GM18520 (cell line): ENCODE data around the gene OSMR.
"Not testable (repeated sequence)": the region's sequence is repeated elsewhere in the genome, so short reads cannot be mapped to it uniquely, and the experiment has no call there.

Experiments used
- ATAC-seq: cut with Tn5 transposase; IDR thresholded peaks from one replicate; pipeline ENCODE4 v1.9.1; 2021; ENCODE audit not compliant: unreplicated experiment

The OSMR gene

DNA sequence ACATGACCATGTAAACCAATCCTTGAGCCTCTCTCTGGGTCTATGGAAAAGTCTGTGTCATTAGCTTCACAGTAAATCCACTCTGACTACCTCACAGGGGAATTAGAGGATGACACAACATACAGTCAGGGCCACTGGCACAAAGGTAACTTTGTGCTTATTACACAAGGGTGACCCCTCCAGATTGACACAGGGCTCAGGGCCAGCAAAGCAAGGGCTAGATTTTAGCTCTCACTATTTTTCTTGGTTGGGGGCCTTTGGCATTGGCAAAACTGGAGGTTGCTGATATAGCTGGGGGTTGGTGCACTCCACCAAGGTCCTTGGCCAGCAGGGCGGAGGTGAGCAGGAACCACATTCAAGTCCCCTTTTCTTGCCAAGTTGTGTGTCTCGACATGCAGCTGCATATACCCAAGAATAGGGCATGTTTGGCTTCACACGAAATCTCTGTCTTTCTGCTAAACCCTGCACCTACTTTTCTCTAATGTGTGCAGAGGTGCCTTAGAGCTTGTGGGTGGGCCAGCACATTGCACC, 15.2 kb upstream of the OSMR start:
- ATAC-seq: no peak

DNA sequence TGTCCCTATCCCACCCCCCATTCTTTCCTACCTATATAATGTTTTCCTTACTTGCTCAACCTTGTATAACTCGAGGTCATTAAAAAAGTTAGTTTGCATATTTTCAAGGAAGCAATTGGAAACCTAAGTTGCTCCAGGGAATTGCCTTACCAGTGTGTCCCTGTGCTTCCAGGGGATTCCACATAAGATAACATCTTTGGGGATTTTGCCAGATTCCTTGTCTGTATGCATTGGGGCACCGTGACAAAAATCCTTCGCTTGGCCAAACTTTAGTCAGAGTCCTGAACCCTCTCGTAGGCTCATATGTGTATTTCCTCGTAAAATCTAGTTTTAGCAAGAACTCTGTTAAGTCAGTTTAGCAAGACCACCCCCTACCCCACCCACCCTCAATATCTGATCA, 14.7 kb upstream of the OSMR start:
- ATAC-seq: no peak

DNA sequence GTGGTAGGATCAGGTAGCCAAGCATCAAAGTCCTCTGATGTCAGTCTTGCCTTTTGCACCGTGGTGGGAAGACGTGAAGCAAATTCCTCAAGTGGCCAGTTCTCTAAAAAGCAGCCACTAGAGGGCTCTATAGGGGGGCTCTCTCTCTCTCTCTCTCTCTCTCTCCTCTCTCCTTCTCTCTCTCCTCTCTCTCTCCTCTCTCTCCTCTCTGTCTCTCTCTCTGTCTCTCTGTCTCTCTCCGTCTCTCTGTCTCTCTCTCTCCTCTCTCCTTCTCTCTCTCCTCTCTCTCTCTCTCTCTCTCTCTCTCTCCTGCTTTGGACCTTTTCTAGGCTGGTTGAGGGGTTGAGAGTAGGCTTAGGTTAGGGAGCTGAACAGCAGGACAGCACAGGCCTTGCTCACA, 13.9 kb upstream of the OSMR start:
- no peak for ATAC-seq

DNA sequence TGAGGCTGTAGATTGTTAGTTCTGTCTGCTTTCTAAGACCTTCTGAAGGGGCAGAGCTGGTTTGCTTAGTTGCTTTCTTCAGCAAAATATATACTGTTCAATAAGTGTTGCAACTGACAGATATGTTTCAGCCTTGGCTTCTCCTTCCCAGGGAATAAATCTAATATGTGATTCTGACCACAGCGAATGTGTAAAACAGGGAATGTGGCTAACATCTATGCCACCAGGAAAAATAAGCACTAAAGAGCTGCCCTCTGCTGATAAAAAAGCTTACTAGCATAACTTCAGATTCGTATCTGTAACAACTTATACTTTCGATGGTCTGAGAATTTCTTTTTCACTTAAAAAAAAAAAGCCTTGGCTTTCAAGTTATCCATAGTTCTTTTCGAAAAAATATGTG, 13.0 kb upstream of the OSMR start:
- no peak for ATAC-seq

DNA sequence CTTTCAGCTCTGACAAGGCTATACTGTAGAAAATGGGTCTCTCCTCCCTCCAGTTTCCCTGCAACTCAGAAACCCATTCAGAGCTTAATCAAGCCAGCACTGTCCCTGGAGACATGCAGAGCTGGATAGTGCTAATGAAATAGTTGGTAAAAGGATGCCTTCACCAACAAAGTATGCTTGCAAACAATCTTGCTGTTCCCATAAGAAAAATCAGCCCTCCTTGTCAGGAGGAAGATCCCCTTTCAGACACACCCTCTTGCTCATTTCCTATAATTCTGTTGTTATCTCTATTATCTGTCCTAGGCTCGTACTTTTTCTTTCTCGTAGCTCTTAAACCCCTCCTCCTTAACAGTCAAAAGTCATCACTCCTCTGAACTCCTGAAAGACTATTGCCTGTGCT, 9.9 kb upstream of the OSMR start:
- no peak for ATAC-seq

DNA sequence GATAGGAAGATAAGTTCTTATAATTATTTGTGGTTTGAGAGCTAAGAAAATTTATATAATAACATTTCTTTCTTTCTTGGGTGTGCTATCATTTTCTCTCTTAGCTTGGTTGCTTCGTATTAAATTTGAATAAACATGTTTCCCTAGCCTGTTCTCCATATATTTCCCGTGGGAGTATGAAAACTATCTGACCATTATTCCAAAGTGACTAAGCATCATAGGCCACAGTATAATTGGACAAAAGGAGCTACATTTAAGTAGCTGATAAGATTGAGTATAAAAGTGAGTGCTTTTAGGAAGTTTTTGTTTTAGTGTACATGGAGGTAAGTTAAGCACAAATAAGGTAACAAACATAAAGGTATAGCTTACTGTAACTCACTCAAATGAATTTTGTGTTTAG, 8.4 kb upstream of the OSMR start:
- no peak for ATAC-seq

DNA sequence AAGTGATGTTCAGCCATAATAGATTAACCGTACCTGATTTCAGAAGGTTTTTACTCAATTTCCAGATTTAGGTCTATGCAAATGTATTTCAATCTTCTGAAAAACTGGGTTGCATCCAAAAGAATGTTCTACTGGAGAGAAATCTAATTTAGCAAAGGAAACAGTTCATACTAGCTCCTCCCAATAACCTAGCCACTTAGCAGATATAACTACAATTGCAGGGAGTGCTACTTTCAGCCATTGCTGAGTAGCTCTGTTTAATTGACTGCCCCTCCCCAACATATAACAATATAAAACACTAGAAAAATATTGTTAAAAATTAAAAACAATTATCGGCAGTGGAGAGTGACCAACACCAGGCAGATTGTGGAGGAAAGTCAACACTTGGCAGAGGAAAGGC, 7.9 kb upstream of the OSMR start:
- ATAC-seq: no peak

DNA sequence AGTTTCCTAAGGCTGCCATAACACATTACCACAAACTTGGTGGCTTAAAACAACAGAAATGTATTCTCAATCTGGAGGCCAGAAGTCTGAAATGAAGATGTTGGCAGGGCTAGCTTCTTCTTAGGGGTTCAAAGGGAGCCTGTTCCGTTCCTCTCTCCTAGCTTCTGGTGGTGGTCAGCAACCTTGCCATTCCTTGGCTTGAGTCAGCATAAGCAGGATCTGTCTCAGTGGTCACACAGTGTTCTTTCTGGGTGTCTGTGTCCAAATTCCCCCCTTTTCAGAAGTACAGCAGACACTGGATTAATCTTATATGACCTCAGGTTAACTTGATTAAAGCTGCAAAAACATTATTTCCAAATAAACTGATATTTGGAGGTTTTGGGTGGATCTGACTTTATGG, 2.1 kb upstream of the OSMR start:
- no peak for ATAC-seq

DNA sequence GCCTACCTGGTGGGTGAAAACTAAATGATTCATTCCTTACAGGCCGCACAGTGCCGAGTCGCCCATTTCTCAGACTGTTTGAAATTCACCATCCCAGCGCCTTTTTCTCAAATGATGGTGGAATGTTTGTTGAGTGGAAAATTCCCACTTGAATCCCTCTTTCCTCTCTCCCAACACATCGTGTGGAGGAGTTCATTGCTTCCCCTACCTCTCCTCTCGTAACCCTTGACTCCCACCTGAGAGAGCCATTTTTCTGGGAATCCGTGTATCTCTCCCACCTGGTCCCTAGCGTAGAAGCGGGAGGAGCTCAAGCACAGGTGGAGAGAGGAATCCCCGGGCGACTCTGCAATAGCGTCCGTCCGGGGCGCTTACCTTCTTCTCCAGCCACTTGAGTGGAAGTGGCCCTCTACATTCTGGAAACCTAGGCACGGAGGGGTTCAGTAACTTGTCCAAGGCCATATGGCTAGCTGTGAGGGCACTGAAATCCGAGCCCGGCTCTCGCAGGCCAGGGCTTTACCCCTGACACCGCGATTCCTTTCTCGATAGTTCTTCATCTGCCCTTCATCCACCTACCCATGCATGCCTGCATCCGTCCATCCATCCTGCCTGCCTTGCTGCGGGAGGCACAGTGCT, 683 bp downstream of the OSMR start:
- no peak for ATAC-seq

DNA sequence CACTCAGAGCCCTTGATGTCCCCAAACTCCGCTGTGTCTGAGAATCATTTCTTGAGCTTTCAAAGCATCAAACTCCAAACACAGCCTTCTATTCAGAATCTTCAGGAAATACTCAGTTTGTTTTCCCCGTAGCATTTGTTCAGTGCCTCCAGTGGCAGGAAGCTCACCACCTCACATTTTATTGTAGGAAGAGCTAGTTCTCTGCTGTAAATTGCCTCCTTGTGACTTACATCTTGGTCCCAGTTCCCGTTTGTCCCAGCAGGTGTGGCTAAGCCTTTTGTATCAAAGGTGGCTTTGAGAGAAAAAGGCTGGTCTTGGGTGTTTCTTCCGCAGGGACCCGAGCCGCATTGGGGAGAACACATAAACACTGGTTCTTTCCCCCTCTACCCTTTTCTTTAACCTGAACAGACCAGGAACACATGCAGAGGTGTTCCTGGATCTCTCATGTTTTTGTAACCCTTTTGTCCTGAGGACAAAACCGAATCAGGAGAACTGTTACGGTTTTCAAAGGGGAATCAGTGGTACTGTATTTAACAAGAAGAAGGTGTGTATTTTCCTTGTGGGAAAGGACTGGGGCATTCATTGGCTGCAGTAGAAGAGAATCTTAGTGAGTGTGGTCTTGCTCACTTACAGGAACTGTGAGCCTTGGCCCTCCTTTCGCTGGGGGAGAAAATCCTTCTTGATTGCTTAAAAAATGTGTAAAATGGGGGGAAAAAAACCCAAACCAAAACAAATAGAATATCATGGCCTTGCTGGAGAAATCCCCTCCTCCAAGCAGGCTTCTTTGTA, 1.9 kb downstream of the OSMR start:
- ATAC-seq: no peak

DNA sequence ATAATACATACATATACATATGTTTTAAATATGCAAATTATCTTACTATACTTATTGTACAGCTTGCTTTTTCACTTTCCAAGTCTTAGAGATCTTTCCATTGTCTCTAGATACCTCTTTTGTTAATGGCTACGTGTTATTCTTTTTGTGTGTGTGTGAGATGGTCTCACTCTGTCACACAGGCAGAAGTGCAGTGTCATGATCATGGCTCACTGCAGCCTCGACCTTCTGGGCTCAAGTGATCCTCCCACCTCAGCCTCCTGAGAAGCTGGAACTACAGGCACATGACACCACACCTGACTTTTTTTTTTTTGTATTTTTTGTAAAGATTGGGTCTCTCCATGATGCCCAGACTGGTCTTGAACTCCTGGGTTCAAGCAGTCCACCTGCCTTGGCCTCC, 2.8 kb downstream of the OSMR start:
- no peak for ATAC-seq

DNA sequence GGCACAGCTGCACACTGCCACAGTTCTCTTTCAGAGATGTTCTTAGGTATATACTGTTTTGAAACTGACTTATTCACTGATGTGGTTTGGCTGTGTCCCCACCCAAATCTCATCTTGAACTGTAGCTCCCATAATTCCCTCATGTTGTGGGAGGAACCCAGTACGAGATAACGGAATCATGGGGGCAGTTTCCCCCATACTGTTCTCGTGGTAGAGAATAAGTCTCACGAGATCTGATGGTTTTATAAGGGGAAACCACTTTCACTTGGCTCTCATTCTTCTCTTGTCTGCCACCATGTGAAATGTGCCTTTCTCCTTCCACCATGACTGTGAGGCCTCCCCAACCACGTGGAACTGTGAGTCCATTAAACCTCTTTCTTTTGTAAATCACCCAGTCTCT, 5.8 kb downstream of the OSMR start:
- ATAC-seq: not testable (repeated sequence)

DNA sequence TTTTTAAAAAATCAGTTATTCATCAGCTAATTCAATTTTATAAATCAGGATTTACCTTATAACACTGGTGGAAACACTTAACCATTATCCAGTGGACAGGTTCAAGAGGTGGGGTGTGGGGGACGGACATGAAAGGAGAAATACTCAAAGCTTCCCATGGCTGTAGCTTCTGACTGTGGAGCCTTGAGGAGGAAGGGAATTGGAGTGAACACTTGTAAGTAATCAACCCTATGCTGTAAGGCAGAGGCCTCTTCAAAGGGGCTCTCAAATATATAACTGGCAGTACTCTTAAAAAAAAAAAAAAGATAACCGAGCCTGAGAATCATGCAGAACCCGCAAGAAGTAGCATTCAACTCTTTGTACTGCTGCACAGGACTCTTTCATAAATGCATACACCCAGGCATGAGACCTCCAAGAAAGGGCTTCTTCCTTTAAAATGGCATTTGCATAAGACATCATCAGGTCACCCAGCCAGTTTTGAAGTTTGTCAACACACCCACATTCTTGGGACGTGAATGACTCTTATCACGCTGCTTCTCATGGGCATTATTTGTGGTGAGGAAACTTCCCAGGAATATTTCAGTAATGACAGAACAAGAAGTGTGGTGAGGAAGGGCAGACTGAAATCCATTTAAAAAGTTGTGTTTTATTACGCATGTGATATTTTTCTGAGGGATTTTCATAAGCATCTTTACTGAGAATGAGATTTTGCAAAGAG, 8.1 kb downstream of the OSMR start:
- no peak for ATAC-seq

DNA sequence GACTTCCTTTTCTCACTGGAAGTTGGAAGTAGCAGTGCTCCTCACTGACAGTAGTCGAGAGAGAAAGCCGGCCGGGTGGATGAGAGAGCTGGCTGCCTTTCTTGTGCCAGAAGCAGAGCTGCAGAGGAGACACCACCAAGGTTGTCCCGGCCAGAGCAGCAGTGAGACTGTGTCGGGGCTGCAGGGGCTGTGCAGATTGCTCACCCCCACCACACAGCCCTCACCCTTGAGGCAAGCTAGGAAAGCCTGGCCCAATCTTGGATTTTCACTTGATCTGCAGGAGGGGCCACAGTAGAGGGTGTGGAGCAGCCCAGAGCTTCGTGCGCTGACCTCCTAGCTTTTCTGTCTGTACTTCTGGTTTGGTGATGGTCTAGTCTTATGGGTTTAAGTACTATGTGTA, 9.1 kb downstream of the OSMR start:
- no peak for ATAC-seq

DNA sequence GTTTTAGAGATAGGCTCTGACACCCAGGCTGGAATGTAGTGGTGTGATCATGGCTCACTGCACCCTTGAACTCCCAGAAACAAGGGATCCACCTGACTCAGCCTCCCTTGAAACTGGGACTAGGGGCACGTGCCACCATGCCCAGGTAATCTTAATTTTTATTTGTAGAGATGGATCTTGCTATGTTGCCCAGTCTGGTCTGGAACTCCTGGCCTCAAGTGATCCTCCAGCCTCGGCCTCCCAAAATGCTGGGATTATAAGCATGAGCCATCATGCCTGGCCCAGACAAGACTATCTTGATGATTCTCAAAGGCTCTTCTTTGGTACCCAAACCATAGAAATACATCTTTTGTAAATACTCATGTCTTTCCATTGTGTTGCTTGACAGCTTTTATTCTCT, 10.8 kb downstream of the OSMR start:
- ATAC-seq: no peak

DNA sequence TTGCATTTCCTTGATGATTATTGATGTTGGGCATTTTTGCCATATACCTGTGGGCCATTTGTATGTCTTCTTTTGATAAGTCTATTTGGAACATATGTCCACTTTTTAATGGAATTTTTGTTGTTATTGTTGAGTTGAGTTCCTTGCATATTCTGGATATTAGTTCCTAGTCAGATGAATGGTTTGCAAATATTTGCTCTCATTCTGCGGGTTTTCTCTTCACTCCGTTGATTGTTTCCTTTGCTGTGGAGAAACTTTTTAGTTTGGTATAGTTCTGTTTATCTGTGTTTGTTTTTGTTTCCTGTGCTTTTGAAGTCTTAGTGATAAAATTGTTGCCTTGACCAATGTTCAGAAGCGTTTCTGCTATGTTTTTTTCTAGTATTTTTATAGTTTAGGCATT, 13.0 kb downstream of the OSMR start:
- no peak for ATAC-seq

DNA sequence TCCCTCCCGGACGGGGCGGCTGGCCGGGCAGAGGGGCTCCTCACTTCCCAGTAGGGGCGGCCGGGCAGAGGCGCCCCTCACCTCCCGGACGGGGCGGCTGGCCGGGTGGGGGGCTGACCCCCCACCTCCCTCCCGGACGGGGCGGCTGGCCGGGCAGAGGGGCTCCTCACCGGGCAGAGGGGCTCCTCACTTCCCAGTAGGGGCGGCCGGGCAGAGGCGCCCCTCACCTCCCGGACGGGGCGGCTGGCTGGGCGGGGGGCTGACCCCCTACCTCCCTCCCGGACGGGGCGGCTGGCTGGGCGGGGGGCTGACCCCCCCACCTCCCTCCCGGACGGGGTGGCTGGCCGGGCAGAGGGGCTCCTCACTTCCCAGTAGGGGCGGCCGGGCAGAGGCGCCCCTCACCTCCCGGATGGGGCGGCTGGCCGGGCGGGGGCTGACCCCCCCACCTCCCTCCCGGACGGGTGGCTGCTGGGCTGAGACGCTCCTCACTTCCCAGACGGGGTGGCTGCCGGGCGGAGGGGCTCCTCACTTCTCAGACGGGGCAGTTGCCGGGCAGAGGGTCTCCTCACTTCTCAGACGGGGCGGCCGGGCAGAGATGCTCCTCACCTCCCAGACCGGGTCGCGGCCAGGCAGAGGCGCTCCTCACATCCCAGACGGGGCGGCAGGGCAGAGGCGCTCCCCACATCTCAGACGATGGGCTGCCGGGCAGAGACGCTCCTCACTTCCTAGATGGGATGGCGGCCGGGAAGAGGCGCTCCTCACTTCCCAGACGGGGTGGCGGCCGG, 16.4 kb downstream of the OSMR start:
- ATAC-seq: not testable (repeated sequence)

DNA sequence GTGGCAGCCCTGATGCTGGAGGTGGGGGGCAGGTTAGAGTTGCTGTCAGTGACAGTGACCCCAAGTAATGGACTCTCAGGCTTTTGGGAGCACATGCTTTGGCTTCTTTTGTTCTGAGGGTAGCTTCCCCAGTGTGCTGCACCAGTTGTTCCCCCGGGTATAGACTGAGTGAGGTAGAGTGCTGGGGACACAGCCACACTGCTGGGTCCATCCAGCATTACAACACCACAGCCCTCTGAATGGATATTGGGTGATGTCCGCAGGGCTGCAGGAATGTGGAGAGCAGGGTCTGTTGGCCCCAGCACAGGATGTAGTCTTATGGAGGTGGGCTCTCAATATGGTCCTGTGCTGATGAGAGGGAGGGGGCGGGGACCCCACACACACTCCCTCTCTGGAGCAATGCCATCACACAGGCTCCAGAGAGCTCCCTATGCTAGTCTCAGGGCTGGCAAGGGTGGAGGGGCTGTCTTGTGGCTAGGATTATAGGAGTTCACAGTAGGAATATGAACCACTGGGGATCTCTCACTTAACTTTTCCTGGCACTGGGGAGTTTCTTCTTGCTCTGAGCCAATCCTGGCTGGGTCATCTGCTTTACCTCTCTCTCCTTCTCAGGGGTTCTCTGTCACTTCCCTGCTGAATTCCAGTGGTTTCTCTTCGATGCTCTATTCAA, 20.7 kb downstream of the OSMR start:
- no peak for ATAC-seq

DNA sequence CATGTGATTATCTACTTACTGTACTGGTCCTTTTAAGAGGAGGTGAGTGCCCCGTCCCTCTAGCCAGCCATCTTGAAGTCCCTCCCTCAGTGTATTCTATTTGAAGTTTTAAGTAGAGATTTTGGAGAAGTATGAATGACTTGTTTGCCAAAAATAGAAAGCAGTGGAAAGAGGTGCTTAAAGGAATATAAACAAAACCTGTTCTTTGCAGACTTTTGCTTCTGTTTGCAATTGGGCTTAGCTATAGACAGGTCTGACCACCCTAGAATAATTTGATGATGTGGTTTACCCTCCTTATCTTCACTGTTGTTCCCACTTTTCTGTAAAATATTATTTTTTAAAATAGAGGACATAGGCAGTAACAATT, 21.2 kb downstream of the OSMR start:
- ATAC-seq: no peak

DNA sequence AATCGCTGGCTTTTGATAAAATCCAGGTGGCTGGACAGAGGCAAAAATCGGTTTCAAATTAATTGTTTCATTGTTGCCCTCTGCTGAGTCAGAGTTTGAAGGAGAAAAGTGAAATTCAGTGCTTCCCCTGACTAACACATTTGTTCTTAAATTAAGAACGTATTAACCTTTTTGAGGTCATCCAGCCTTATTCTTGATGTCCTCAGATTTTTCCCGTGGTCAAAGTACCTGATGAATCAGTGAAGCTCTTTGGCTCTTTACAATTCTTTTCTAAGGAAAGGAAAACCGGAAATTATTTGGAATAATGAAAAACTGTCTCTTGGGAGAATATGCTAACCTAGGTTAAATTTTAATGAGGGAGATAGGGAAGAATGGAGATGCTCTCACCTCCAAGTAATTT, 21.6 kb downstream of the OSMR start:
- ATAC-seq: no peak

DNA sequence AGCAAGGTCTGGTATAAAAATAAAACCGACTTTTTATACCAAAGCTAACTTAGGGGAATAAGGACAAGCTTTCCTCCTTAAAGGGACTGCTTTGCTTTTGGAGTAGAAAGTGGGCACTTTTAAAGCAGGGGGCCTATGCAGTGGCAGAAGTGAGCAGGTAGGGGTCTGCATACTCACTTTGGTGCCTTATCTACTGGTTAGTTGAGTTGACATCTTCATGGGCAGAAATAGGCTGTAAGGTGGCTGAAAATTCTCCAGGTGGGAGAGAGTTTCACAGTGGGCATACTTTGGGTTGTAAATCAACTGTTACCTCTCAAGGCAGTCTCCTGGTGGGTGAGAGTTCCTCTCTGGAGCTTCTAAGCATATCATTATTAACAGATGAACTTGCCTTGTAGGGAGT, 24.8 kb downstream of the OSMR start:
- no peak for ATAC-seq
